SHP77 (cell line): ENCODE measurements around the gene MCTP2.

Experiments used
- DNase-seq, 2 experiments: peaks; one replicate each; lab custom pipeline; 2025; lab: John Stamatoyannopoulos, UW

MCTP2 gene

DNA sequence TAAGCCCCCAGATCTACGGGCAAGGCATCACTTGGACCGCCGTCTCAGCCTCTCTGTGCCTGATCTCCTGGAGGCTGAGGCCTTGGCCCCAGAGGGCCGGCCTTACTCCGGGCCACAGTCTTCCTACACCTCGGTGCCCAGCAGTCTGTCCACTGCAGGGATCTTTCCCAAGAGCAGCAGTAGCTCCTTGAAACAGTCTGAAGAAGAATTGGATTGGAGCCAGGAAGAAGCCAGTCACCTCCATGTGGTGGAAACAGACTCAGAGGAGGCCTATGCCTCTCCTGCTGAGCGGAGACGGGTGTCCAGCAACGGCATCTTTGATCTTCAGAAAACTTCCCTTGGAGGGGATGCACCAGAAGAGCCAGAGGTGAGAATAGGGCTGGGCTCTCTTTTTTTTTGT lies 67.0 kb downstream of the MCTP2 start:
- DNase-seq = no peak

DNA sequence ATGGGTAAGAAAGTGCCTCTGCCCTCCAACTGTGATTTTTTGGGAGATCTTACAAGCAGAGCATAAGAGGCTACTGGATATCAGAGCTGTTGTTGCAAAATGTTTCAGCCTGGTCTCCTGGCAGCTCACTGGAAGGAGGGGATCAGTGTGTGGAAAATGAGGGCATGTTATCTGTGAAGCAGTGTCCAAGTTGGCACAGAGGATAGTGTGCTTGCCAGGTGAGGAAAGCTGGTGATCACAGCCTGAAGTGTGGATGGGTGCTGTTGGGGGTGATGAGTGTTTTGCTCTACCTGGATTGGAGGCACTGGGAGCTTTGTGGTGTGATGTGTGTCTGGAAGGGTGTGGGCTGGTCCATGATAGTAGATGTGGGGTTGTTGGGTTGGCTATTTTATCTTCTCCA lies 69.3 kb downstream of the MCTP2 start:
- DNase-seq = no peak

DNA sequence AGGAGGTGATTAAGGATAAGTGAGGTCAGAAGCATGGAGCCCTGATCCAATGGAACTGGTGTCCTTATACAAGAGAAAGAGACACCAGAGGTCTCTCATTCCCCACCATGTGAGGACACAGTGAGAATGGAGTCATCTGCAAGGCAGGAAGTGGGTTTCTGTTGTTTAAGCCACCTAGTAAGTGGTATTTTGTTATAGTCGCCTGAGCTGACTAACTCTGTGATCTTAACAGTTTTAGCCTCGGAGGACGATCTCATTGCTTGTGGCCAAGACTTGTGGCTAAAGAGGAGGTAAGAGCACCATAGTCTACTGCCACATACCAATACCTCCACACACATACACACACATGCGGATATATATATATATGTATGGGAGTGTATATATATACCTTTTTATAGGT lies 73.8 kb downstream of the MCTP2 start:
- DNase-seq = no peak

DNA sequence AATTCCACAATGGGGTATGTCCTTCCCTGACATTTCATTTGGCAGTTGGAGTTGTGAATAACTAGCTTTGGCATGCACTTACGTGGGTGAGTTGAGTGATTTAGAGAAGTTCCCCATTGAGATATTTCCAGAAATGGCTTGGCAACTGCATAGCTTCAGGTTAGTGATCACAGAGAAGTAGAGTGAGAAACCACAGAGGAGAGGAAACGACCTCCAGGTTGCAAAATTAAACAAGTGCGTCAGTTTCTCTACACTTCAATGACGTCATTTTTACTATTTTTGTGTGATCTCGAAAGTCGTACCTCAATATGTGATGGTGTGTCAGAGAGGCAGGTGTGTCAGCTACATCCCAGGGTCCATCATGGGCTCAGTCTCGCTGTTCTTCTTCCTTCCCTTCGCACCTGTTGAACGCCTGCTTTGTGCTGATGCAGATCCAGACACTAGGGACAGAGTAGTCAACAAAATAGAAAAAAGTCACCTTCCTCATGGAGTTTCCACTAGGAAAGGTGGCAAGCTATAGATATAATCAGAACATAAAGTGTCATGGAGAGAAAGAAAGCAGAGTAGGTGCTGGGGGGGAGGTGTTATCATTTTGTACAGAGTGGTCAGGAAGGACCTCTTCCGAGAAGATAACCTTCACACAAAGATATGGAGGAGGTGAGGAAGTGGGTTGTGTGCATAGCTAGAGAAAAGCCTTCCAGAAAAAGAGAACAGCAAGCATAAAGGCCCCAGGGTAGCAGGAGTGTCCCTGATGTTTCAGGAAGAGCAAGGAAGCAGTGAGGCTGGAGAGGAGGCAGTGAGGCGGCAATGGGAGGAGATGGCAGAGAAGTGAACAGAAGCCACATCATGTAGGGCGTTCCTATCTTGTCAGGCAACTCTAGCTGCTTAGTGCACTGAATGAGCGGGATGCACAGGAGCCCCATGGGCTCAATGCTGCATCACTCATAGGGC lies 75.6 kb downstream of the MCTP2 start:
- DNase-seq = no peak

DNA sequence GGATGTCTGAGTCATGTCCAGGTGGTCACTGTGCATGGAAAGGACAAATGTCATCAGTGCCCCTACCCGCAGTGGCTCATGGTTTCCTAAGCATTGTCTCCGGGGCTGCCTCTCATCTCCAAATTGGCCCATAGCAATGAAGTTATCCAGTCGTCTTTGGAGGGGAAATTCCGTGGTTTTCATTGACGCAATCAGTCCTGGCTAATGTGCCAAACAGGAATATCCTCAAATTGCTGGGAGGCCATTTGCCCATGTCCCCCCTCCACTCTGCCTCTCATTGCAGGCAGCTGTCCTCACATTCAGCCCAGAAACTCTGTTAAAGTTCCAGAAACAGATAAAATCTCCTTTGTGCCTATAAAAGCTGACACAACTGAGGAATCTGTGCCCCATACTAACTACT lies 81.6 kb downstream of the MCTP2 start:
- no peak for DNase-seq

DNA sequence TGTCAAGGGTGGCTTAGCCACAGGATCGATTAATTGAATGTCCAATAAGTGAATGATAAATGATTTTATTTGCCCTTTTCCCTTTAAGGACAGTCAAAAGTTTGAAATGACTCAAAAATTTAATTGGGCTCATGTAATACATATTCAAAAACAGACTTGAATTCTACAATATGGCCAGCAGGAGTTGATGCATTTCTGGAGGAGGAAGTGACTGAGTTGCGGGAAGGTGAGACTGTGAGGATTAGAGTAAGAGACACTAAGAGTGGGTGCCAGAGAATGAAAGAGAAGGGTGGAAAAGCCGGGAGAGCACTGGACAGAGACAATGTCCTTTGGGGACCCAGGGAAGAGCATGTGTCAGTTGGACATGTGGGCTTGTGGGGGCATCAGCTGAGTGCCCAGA lies 83.3 kb downstream of the MCTP2 start:
- DNase-seq = no peak

DNA sequence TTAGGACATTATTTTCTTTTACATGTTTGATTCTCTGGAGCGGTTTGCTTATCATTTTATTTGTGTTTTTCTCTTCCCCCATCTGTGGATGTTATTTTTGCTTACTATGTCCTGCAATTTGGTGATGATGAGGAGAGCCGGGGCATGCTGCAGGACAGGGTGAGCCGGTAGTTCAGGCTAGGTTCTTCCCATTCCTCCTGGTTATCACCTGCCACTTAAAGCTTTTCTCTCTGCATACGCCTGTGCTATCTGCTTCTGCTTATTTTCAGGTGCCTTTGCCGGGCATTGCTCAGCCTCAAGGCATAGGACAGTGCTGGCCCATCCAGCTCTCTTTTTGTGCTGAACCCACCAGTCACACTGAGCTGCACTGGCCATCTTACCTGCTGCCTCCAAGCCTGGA lies 85.8 kb downstream of the MCTP2 start:
- no peak for DNase-seq

DNA sequence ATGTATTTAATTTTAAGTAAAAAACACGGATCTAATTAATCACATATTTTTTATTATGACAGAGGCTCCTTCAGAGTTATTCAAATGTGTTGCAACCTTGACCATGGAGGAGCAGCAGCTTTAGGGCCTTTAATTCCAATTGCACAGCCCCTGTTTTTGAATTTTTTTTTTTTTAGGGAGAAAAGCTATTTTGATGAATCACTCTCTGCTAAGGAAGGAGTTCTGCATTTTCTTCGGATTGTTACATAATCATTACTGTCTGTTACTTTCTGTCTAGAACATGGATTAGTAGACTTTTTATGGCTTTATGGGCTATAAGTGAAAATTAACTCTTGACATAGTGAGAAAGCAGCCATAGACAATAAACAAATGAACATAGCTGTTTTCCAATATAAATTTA lies 90.8 kb downstream of the MCTP2 start:
- DNase-seq = no peak

DNA sequence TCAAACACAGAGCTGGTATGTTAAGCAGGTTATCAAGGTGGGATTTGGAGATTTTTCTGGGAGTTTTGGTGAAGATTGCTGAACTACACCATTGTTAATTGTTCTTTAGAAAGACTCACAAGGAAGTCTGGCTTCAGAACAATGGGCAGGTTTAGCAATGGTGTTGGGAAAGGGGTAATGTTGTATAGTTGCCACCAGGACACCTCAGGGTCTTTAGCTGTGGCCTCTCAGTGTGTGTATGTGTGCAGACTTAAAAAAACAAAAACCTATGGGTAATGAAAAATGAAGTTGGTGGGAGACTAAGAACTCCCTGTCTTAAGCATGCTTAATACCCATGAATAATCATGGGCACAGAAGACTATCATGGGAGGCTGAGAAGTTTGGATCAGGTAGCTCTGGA lies 91.7 kb downstream of the MCTP2 start:
- no peak for DNase-seq

DNA sequence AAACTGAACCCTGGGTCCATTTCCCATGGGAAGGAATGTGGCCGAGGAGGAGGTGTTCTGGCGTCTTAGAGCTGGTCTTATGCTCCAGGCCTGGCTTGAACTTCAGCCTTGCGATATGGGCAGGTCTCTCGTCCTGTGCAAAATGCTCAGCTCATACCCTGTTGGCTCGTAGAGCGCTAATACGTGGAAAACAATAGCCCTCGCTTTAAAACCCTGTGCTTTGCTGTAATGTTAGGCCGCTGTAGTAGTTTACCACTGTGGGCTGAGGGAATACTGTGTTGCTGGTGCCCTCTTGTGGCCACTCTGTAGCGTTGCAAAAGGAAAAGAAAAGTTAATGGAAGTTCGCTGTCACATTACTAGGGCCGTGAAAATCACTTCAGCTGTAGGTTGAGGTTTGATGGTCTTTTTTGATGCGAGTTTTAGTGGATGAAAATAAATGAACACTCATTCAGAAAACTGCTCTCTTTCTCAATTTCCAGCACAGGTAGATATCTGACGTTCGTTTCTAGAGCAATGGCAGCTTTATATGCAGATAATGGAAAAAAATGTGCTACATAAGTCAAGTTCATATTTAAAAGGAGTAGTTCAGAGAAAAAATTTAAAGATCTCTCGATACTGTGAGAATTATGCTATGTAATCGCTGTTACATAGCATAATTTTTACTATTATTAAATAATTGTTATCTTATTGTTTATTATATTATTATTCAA lies 92.9 kb downstream of the MCTP2 start:
- DNase-seq = peak in 1 of 2 experiments; percentile 15

DNA sequence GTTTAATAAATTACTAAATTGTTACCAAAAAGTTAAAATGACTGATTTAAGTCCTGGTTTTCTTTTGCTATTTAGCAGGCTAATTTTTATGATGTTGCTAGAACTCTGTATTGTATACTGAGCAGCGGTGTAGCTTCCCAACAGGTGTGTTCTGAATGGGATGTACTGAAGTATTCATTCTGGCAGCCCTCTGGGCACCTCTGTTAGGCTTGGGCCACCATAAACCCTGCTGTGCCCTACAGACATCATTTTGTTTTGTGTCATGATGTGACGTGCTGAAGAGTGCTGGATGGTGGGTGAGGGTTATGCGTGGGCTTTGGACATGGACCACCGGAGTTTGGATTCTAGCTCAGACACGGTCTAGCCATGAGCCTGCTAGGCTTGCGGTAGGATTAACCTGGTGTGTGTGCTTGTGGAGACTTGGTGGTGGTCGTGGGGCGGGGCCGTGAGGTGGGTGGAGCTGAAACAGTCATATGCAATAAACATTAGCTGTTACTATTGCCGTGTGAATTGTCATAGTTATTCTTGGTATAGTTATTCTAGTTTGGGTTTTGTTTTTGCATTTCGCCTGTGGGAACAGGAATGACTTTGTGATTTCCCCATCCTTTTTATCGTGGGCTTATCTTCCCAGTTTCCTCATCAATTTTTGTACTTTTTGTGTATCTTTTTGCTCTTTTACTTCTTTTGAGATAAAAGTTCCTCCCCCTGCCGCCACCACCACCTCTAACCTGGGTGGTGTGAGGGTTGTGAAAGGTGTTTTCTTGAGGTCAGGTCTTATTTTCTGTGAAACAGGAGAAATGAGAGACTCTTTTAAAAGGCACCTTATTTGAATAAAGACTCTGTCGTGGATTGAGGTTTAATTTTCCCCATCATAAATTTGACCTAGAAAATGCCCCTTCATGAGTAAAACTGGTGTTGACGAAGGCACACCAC lies 93.7 kb downstream of the MCTP2 start:
- no peak for DNase-seq

DNA sequence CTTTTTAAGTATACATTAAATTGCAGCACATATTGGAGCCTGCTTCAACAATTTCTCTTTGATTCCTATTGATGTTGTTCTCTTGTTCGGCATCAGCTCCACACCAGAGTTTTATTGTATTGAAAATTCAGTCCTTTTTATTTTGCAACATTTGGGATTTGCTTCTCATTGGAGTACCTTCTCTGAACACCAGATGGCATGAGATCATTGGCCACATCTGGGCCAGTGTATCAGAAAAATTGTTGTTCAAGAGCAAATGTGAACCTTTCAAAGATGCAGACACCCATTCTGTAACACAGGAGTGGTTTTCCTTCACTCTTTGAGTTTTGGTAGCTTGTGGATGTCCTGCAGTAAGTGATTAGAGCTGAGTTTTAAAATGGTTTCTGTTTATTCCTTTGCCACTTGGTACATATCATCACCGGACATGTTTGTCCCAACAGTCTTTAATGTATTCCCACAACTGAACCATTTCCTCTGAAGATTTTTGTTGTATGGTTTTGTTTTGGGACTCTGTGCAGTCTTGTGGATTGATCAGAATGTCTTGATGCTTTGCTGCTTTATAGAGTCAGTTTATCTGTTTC lies 96.1 kb downstream of the MCTP2 start:
- peak in 1 of 2 experiments; percentile 13 for DNase-seq

DNA sequence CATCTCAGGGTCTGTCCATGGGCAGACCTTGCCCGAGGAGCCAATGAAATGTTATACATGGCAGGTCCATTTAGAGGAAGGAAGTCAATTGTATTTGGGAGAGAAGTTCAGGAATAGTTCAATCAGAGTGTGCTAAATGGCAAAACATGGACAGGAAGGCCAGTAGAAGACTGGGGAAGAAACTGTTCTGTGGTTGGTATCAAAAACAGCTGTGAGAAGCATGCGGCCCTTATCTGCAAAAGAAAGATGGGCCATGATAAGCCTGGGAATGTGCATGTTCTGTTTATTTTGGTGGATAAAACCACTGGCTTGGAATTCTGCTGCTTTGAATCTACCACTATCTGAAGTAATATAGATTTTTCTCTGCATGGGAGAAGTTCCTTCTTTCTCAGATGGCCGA lies 100.4 kb downstream of the MCTP2 start:
- no peak for DNase-seq

DNA sequence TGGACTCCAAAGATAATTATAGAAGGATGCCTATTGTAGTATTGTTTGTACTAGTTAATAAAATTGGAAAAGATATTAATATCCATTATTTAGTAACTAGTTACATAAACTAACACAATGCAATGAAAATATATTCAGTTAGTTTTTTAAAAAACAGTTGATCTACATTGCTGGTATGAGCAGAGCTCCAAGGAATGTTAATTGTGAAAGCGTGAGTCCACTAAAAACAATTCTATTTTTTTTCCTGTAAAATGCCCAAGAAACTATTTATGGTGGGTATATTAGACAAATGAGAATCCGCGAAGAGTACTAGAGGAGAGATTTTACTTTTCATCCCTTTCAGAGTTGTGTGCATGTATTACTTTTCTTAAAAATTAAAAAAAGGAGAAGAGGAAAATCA lies 104.3 kb downstream of the MCTP2 start:
- no peak for DNase-seq

DNA sequence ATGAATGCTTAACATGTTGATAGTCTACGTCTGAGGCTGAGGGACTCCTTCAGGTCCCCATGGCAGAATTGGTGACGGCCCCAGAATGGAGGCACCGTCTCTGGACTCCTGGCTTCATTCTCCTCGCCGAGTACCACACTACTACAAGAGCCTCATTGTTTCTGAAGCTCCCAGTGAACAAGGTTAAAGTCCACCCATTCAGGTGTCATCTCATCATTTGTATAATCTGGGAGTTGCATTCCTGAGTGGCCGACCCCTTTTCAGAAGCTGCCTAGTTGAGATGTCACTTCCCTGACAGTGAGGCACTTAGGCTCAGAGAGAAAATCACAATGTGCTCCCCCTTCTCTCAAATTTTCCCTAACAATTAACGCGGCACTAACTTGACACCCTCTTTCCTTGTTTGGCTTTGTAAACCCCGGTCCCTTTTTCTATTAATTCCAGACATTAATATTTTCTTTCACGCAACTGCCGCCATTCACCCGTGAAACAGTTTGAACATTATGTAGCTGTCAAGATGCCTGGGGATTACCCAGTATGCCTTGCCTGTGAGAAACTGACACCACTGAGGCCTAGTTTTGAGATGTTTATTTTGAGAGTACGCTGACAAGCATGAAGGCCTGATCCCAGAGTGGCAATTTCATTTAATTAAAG lies 105.6 kb downstream of the MCTP2 start:
- no peak for DNase-seq

DNA sequence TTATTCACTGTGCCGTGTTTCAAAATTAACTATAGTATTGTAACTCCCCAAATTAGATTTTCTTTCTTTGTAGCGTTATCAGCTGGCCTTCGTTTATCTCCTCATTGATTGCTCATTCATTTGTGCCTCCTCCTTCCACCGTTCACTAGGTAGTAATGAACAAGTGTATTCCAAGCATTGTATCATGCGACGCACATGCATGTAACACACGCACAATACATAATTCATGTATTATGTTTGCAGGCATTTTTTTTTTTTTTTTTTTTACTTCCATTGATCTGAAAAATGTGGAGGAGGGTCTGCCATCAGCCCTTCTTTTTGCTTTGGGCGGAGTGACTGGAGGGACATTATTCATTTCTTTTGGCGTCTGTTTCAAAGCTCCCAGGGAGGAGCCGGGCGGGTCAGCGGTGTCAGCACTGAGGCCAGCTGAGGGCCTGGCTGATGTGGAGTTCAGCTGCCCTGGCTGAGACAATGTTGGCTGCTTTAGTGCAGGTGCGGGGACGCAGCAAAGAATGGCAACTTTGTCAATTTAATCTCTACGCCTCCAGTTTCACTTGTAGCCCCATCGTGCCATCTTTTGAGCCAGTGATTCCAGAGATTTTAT lies 107.0 kb downstream of the MCTP2 start:
- DNase-seq = no peak

DNA sequence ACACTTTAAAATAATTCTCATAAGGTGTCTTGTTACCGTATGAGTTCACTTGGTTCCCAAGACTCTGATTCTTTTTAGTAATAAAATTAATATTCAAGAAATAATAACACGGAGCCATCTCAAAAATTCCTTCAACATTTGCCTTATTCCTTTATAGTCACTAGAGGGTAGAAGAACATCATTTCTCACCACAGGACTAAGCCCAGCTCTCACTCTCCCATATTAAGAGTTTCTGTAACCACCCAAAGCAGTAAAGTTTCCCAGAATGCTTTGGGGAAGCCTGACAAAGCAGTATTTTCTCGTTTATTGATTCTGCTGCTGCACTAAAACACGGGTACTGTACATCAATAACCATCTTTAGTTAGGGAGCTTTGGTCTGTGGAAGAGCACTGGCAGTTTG lies 114.9 kb downstream of the MCTP2 start:
- DNase-seq = no peak

DNA sequence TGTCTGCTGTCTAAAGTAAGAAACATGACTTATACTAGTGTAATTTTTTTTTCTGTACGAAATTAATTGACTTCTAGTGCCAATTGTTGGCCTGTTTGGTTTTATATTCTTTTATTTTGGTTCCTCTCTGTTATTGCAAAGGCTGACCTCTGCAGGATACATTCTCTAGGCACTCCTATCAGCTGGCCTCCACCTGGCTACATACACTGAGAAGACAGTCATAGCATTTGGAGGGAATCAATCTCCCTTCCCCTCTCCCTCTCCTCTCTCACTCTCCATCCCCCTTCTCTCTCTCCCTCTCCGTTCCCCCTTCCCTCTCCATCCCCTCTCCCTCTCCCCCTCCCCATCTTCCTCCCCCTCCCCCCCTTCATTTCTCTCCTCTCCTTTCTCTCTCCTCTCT lies 116.7 kb downstream of the MCTP2 start:
- no peak for DNase-seq

DNA sequence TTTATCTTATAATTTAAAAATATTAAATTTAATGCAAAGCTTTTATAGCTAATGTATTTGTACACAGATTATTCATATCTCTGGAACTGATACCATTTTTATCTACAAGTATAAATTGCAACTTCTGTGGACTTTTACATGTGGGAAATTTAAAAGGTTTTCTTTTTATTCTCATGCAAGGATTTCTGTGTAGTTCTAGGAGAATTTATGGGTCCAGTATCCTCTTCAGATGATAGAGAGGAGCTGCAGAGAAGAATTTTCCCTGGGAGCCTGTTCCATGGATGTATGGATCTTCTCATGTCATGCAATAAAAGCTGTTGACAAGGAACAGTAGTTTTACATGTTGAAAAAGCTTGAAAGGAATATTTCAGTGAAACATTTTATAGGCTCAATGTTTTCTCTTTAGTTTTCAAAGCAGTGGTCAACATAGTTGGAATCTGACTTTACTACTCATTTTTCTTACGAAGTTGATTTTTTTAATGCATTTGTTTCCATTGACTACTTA lies 119.7 kb downstream of the MCTP2 start:
- no peak for DNase-seq

DNA sequence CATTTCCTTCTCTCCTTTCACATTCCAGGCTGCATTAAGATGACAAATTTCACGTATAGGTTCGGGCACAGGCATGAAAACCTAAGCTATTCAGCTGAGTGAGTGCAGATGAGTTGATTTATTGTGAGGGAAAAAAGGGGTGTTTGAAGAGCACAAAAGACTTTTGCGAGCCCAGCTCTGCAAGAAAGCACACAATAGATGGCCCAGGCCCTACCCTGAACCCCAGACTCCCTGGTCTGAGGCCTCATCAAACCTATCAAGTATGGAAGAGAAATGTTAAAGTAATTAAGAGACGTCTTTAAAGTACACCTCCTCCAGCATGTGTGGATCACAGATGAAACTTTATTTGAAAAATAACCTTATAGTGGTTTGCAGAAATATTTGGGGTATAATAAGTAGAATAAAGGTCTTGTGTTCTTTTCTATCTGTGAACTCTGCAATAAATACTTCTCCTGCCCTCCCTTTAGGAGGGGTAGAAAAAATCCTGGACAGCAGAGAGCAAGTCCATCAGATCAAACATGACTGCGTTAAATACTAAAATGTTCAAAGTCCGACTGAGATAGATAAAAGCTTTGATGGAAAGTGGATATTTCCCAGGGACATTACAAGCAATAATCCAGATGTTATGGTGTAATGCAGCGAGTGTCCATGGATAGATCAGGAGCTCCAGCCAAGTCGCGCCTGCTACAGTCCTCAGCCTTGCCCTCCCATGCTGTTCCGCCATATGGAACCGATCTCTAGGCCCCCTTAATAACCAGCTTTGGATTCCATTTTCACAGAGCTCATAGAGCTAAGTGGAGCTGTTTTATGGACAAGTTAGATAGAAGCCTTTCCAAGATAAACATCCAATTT lies 121.5 kb downstream of the MCTP2 start:
- no peak for DNase-seq
